Measurements from ENCODE around the gene NMBR.
"Not testable (repeated sequence)": the region's sequence is repeated elsewhere in the genome, so short reads cannot be mapped to it uniquely, and the experiment has no call there.

The NMBR gene

GRCh38 chr6:142146828-142147662, at the start of gene NMBR, which contains the start of gene VTA1:
NMBR (minus strand) TSS chr6:142147122; CDS start chr6:142088658, 58,464 bp downstream.
VTA1 (plus strand) TSS chr6:142147263; CDS start chr6:142147288, 25 bp downstream.
- DNase-seq (ENCODE audit: low read depth in 2 of 2), result peak; percentile 98 to 99

GRCh38 chr6:142195862-142196541, 49.1 kb upstream of the NMBR start:
- DNase-seq (ENCODE audit: low read depth in 2 of 2), result no peak

GRCh38 chr6:142193621-142194020, 46.7 kb upstream of the NMBR start:
- DNase-seq (ENCODE audit: low read depth in 2 of 2), result no peak

- DNase-seq (ENCODE audit: low read depth in 2 of 2), result no peak
Observed at GRCh38 chr6:142192343-142192742, 45.4 kb upstream of the NMBR start.

GRCh38 chr6:142189057-142189456, 42.1 kb upstream of the NMBR start:
- DNase-seq (ENCODE audit: low read depth in 2 of 2), result no peak

- not testable (repeated sequence) for DNase-seq (ENCODE audit: low read depth in 2 of 2)
Observed at GRCh38 chr6:142188341-142188740, 41.4 kb upstream of the NMBR start.

GRCh38 chr6:142187209-142187608, 40.3 kb upstream of the NMBR start:
- peak; percentile 6 to 10 for DNase-seq (ENCODE audit: low read depth in 2 of 2)

- no peak for DNase-seq (ENCODE audit: low read depth in 2 of 2)
Observed at GRCh38 chr6:142185641-142186040, 38.7 kb upstream of the NMBR start.

GRCh38 chr6:142184307-142184706, 37.4 kb upstream of the NMBR start:
- no peak for DNase-seq (ENCODE audit: low read depth in 2 of 2)

GRCh38 chr6:142183351-142183750, 36.4 kb upstream of the NMBR start:
- no peak for DNase-seq (ENCODE audit: low read depth in 2 of 2)

- no peak for DNase-seq (ENCODE audit: low read depth in 2 of 2)
Observed at GRCh38 chr6:142182004-142182403, 35.1 kb upstream of the NMBR start.

- no peak for DNase-seq (ENCODE audit: low read depth in 2 of 2)
Observed at GRCh38 chr6:142178129-142178528, 31.2 kb upstream of the NMBR start.

- no peak for DNase-seq (ENCODE audit: low read depth in 2 of 2)
Observed at GRCh38 chr6:142174703-142175102, 27.8 kb upstream of the NMBR start.

GRCh38 chr6:142173980-142174379, 27.1 kb upstream of the NMBR start:
- DNase-seq (ENCODE audit: low read depth in 2 of 2), result no peak

GRCh38 chr6:142172758-142173157, 25.8 kb upstream of the NMBR start:
- no peak for DNase-seq (ENCODE audit: low read depth in 2 of 2)

- DNase-seq (ENCODE audit: low read depth in 2 of 2), result no peak
Observed at GRCh38 chr6:142171351-142171750, 24.4 kb upstream of the NMBR start.

GRCh38 chr6:142167486-142167885, 20.6 kb upstream of the NMBR start:
- DNase-seq (ENCODE audit: low read depth in 2 of 2), result no peak

- DNase-seq (ENCODE audit: low read depth in 2 of 2), result no peak
Observed at GRCh38 chr6:142167071-142167470, 20.1 kb upstream of the NMBR start.

GRCh38 chr6:142165227-142165626, 18.3 kb upstream of the NMBR start:
- no peak for DNase-seq (ENCODE audit: low read depth in 2 of 2)

GRCh38 chr6:142162780-142163179, 15.9 kb upstream of the NMBR start:
- DNase-seq (ENCODE audit: low read depth in 2 of 2), result no peak

- DNase-seq (ENCODE audit: low read depth in 2 of 2), result not testable (repeated sequence)
Observed at GRCh38 chr6:142156758-142157068, 9.8 kb upstream of the NMBR start.

- no peak for DNase-seq (ENCODE audit: low read depth in 2 of 2)
Observed at GRCh38 chr6:142155895-142156757, 9.2 kb upstream of the NMBR start.

Data from fibroblast of skin of left biceps (primary cell).